OCI-LY3 (cell line): Measurements from ENCODE around the gene SLC35D2.

Experiments
- CTCF ChIP-seq: fragments of 200-600, 300-600 bp; sonication (generic); IDR thresholded peaks from 2 replicates; pipeline ENCODE4 v1.5.1; 2014; ENCODE audit warnings: antibody characterized with exemption, low read length, low read depth
- EZH2phosphoT487 ChIP-seq: fragments of 200-600 bp; shearing (Covaris generic); IDR thresholded peaks from 2 replicates; pipeline ENCODE4 v1.6.1; 2018; ENCODE audit warnings: antibody characterized with exemption, mixed run types, low read depth

- no peak for TF ChIP-seq CTCF
- TF ChIP-seq EZH2phosphoT487, result no peak
Observed at GRCh38 chr9:96274939-96275338, 108.6 kb downstream of the SLC35D2 start.
